ENCODE data around the gene RBMS1. TPM values are rescaled to one million over a fixed set of nuclear protein-coding genes. Genes with fewer than 3 reads are reported as not detected.

The RBMS1 gene
- total RNA-seq, 1 experiment from 2014 or later = 38.8 TPM

DNA sequence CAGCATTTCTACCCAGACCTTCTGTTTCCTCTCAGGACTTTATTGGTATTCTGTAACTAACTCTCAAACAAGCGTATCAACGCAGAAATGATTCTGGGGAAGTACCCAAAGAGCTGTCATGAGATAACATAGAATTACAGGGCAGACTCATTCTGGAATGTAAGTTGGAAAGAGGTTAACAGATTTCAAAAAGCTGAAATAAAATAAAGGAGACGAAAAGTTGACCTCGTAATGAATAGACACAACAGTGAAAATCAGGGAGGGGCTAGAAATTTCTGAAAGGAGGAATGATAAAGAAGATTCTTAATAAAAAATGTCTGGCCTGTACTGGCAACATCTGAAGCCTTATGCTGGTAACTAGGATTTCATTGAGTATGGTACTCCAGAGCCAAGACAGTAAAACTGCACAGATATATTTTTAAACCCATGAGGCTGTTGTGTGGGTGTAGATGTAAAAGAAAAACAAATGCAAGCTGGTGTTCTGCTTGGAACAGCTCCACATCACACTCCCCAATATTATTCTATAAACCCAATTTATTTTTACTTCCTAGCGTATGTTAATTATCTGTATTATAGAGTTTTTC, 23.9 kb downstream of the RBMS1 start:
- no peak overlapping the region for H3K4me3 ChIP-seq (ENCODE audit: low read length)
- BruUV-seq (replicated peaks) = no TSS peak
- ChIA-PET CTCF (no interaction called here), POLR2A (ENCODE audit: unreplicated experiment) (no interaction called here)
- no peak for ATAC-seq
- no peaks in the 10 kb centered on the region for H3K9me2 ChIP-seq (replicated peaks; ENCODE audit: low read length)
- H3K4me2 ChIP-seq (ENCODE audit: low read length) = no peak overlapping the region
- TF ChIP-seq EZH2 (IDR thresholded peaks at IDR 0.05; ENCODE audit: low read length, unreplicated experiment) = no peak
- no peak for TF ChIP-seq EZH2phosphoT487 (IDR thresholded peaks at IDR 0.05; ENCODE audit: borderline replicate concordance, low read length)
- no peak for TF ChIP-seq CTCF (conservative IDR thresholded peaks at IDR 0.05; ENCODE audit: low read depth, low read length)
- peaks cover 22% of the 10 kb centered on the region for H3K4me1 ChIP-seq (ENCODE audit: insufficient read depth, low read length)
- H3K27ac ChIP-seq (ENCODE audit: low read length) = no peak overlapping the region
- H4K20me1 ChIP-seq (ENCODE audit: low read length) = peaks cover 4% of the 10 kb centered on the region; the same call in 1 of the 2 replicates
- H3K27me3 ChIP-seq (ENCODE audit: low read length) = no peaks in the 10 kb centered on the region
- H3K9me3 ChIP-seq (ENCODE audit: low read length) = no peaks in the 10 kb centered on the region
- H3K36me3 ChIP-seq (ENCODE audit: low read depth, low read length) = no peaks in the 10 kb centered on the region
- intact Hi-C loops (cut with micrococcal nuclease) = no loop called here
- H3K9ac ChIP-seq (ENCODE audit: low read length) = no peak overlapping the region
- H2AFZ ChIP-seq (ENCODE audit: low read length) = no peak overlapping the region
- DNase-seq = no peak
- H3F3A ChIP-seq (ENCODE audit: low read length, unreplicated experiment) = no peaks in the 10 kb centered on the region
- peaks cover 90% of the 10 kb centered on the region for H3K79me2 ChIP-seq (ENCODE audit: low read length)

- Histone ChIP-seq H3K27me3 (ENCODE audit: low read length) (no peaks in the 10 kb centered on the region), H3K9me3 (ENCODE audit: low read length) (no peaks in the 10 kb centered on the region), H3K4me3 (ENCODE audit: low read length) (no peak overlapping the region), H3K4me1 (ENCODE audit: insufficient read depth, low read length) (peaks cover 16% of the 10 kb centered on the region), H3K9ac (ENCODE audit: low read length) (no peak overlapping the region), H3K27ac (ENCODE audit: low read length) (no peak overlapping the region), H3K79me2 (ENCODE audit: low read length) (peaks cover 90% of the 10 kb centered on the region), H2AFZ (ENCODE audit: low read length) (no peak overlapping the region), H3K4me2 (ENCODE audit: low read length) (no peak overlapping the region), H4K20me1 (ENCODE audit: low read length) (peaks cover 8% of the 10 kb centered on the region; the same call in 1 of the 2 replicates), H3K9me2 (replicated peaks; ENCODE audit: low read length) (no peaks in the 10 kb centered on the region), H3F3A (ENCODE audit: low read length, unreplicated experiment) (no peaks in the 10 kb centered on the region), H3K36me3 (ENCODE audit: low read depth, low read length) (no peaks in the 10 kb centered on the region)
- DNase-seq = no peak
- intact Hi-C loops (cut with micrococcal nuclease) = no loop called here
- CTCF ChIA-PET = no interaction called here
- no peak for TF ChIP-seq EZH2 (IDR thresholded peaks at IDR 0.05; ENCODE audit: low read length, unreplicated experiment)
- no peak for TF ChIP-seq CTCF (conservative IDR thresholded peaks at IDR 0.05; ENCODE audit: low read depth, low read length)
- TF ChIP-seq EZH2phosphoT487 (IDR thresholded peaks at IDR 0.05; ENCODE audit: borderline replicate concordance, low read length) = no peak
- no peak for ATAC-seq
- no TSS peak for BruUV-seq (replicated peaks)
- POLR2A ChIA-PET (ENCODE audit: unreplicated experiment) = no interaction called here
Observed at GRCh38 chr2:160469164-160469563, 24.4 kb downstream of the RBMS1 start.

DNA sequence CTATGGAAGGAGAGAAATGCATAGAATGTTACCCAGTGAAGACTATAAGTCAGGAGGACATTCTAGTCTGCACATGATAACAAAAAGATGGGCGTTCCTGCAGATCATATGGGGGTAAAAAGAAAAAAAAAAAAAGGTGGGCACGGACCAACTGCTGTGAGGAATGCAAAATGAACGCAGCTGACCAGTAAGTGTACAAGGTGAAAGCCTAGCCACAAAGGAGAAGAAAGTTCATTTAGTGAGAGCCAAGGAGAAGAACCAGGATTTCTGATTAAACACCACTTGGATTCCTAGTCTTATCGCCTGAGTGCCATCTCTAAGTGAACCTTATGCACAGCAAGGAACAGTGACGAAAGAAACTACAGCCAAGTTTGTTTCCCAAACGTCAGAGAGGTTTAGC, 26.5 kb downstream of the RBMS1 start:
- no TSS peak for BruUV-seq (replicated peaks)
- H3K79me2 ChIP-seq (ENCODE audit: low read length) = peaks cover 91% of the 10 kb centered on the region

More for the DNA sequence above, 26.5 kb downstream of the RBMS1 start:
- DNase-seq (no peak), ATAC-seq (no peak)
- POLR2A ChIA-PET (ENCODE audit: unreplicated experiment) = no interaction called here
- Histone ChIP-seq H3K27me3 (ENCODE audit: low read length) (no peaks in the 10 kb centered on the region), H3K36me3 (ENCODE audit: low read depth, low read length) (no peaks in the 10 kb centered on the region), H3K9me2 (replicated peaks; ENCODE audit: low read length) (no peaks in the 10 kb centered on the region), H3K4me1 (ENCODE audit: insufficient read depth, low read length) (no peaks in the 10 kb centered on the region), H3K27ac (ENCODE audit: low read length) (no peak overlapping the region), H3K4me2 (ENCODE audit: low read length) (no peak overlapping the region), H2AFZ (ENCODE audit: low read length) (no peak overlapping the region), H3K9ac (ENCODE audit: low read length) (no peak overlapping the region), H4K20me1 (ENCODE audit: low read length) (peaks cover 5% of the 10 kb centered on the region; the same call in 1 of the 2 replicates), H3F3A (ENCODE audit: low read length, unreplicated experiment) (no peaks in the 10 kb centered on the region), H3K9me3 (ENCODE audit: low read length) (no peaks in the 10 kb centered on the region), H3K4me3 (ENCODE audit: low read length) (no peak overlapping the region)
- intact Hi-C loops (cut with micrococcal nuclease) = no loop called here
- TF ChIP-seq EZH2phosphoT487 (IDR thresholded peaks at IDR 0.05; ENCODE audit: borderline replicate concordance, low read length) (no peak), EZH2 (IDR thresholded peaks at IDR 0.05; ENCODE audit: low read length, unreplicated experiment) (no peak), CTCF (conservative IDR thresholded peaks at IDR 0.05; ENCODE audit: low read depth, low read length) (no peak)
- CTCF ChIA-PET = interaction anchor here (0.6 kb wide), 1 partner anchor 529 kb away, joined by 3 read pairs; no protein-coding TSS in a partner anchor
